Measurements from ENCODE around the gene SLC50A1.

DNA sequence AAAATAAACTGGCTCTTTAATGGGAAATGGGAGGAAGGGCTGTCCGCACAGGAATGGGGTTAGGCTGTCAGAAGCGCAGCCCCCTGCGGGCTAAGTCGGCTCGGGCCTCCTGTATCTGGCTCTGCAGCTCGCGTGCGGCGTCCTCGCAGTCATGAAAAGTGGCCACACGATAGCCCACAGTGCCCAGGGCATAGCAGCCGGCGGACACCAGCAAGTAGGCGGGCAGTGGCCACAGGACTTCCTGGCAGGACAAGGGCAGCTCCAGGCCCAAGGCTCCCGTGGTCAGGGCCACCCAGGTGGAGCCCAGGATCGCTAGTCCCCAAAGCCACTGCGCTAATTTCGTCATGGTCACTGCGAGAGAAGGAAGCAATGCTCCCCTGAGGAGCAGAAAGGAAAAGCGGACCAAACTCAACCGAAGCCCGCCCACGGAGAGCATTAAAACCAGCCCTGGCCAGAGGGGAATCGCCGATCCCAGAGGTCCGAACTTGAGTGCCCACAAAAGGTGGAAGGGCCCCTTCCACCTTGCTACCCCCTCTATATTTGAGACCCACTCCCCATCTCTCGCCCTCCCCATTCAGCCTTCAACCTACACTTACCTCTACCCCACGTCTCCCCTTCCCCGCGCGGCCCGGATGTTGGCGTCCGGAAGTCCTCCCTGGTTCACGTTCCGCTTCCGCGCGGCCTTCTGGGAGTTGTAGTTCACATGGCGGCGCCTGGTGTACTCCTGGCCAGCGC, 4.4 kb downstream of the SLC50A1 start, which contains the start of gene DPM3:
- TF ChIP-seq, protein P1, sequence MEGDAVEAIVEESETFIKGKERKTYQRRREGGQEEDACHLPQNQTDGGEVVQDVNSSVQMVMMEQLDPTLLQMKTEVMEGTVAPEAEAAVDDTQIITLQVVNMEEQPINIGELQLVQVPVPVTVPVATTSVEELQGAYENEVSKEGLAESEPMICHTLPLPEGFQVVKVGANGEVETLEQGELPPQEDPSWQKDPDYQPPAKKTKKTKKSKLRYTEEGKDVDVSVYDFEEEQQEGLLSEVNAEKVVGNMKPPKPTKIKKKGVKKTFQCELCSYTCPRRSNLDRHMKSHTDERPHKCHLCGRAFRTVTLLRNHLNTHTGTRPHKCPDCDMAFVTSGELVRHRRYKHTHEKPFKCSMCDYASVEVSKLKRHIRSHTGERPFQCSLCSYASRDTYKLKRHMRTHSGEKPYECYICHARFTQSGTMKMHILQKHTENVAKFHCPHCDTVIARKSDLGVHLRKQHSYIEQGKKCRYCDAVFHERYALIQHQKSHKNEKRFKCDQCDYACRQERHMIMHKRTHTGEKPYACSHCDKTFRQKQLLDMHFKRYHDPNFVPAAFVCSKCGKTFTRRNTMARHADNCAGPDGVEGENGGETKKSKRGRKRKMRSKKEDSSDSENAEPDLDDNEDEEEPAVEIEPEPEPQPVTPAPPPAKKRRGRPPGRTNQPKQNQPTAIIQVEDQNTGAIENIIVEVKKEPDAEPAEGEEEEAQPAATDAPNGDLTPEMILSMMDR (IDR thresholded peaks at IDR 0.05 in 8 of 11, conservative IDR thresholded peaks at IDR 0.05 in 3 of 11) = peak in 1 of 11 experiments; percentile 5
- TF ChIP-seq POLR2AphosphoS5 (IDR thresholded peaks at IDR 0.05) = peak; percentile 92 to 98 (median 95)
